ENCODE data around the gene ADAMTS7. TPM values are rescaled to one million over a fixed set of nuclear protein-coding genes. Genes with fewer than 3 reads are reported as not detected.
"Not testable (repeated sequence)": the region's sequence is repeated elsewhere in the genome, so short reads cannot be mapped to it uniquely, and the experiment has no call there.

Gene ADAMTS7
- total and polyA plus RNA-seq, 2 of the 13 experiments (the other 11 are each of a cell fraction or from before 2014, with no cell fraction given): 0.09 to 0.12 TPM

- ATAC-seq; H3K36me3 ChIP-seq (replicated peaks in 1 of 2; ENCODE audit: control insufficient read depth in 1 of 2, insufficient read depth in 2 of 2, low read length in 2 of 2); H3K4me2 ChIP-seq (ENCODE audit: low read depth, low read length); H3K9ac ChIP-seq (ENCODE audit: insufficient read depth, low read depth, low read length); DNase-seq (ENCODE audit: low spot score); H4K20me1 ChIP-seq (ENCODE audit: insufficient read depth, low read length); POLR2A ChIA-PET; BruUV-seq (replicated peaks); H3K4me1 ChIP-seq (ENCODE audit: insufficient read depth, low read length); H2AFZ ChIP-seq (ENCODE audit: low read length); H3K9me3 ChIP-seq (ENCODE audit: low read length); in situ Hi-C loops (cut with HindIII; ENCODE audit: extremely low pct_ligation_motif_present, low pct_unique_long_range_greater_than_20kb); H3K27me3 ChIP-seq (ENCODE audit: control insufficient read depth in 1 of 2, insufficient read depth in 2 of 2, low read length in 2 of 2); H3K4me3 ChIP-seq (replicated peaks in 1 of 3; ENCODE audit: insufficient read depth in 1 of 3, low read depth in 2 of 3, low read length in 3 of 3); FAIRE-seq; H3K27ac ChIP-seq (ENCODE audit: extremely low read length, insufficient read depth, low read length); intact Hi-C loops (cut with micrococcal nuclease; ENCODE audit: unreplicated experiment); CTCF ChIA-PET (ENCODE audit: low intra/inter-chr PET ratio, low total read pairs); H3K79me2 ChIP-seq (ENCODE audit: insufficient read depth, low read length): not testable (repeated sequence)
- no CpG with 5 or more reads among the region's 9 CpGs for WGBS (ENCODE audit: low lambda C conversion rate)
These were observed 31.3 kb downstream of the ADAMTS7 start for GRCh38 chr15:78779975-78780374.

DNA sequence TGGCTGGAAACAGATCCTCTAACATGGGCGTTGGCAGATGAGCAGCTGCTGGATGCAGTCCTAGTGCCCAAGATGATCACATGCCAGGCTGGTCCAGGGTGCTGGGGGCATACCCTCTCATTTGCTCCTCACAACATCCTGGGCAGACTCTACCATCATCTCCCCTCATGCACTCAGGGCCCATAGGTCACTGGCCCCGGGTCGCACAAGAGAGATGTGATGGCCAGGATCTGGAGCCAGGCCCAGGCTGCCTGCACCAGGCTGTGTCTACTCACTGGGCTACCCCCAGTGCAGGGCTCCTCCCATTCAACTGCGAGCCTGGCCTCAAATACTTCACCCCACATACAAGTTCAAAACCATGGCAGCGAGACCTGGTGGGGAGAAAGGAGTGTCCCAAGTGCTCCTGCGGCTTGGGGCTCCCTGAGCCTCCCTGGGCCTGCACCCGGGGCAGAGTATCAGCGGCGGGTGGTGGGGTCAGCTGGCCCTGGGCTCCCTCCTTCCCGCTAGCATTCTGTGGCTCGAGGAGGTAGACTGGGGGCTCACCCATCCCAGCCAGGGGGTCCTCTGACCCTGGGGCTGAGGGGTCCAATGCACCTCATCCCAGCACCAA, 32.0 kb downstream of the ADAMTS7 start:
- DNase-seq (ENCODE audit: low spot score); H3K9ac ChIP-seq (ENCODE audit: insufficient read depth, low read depth, low read length); POLR2A ChIA-PET; in situ Hi-C loops (cut with HindIII; ENCODE audit: extremely low pct_ligation_motif_present, low pct_unique_long_range_greater_than_20kb); intact Hi-C loops (cut with micrococcal nuclease; ENCODE audit: unreplicated experiment); H3K36me3 ChIP-seq (replicated peaks in 1 of 2; ENCODE audit: control insufficient read depth in 1 of 2, insufficient read depth in 2 of 2, low read length in 2 of 2); H3K79me2 ChIP-seq (ENCODE audit: insufficient read depth, low read length); H3K27ac ChIP-seq (ENCODE audit: extremely low read length, insufficient read depth, low read length); H2AFZ ChIP-seq (ENCODE audit: low read length); H3K27me3 ChIP-seq (ENCODE audit: control insufficient read depth in 1 of 2, insufficient read depth in 2 of 2, low read length in 2 of 2); CTCF ChIA-PET (ENCODE audit: low intra/inter-chr PET ratio, low total read pairs); BruUV-seq (replicated peaks); H3K9me3 ChIP-seq (ENCODE audit: low read length); ATAC-seq; H3K4me3 ChIP-seq (replicated peaks in 1 of 3; ENCODE audit: insufficient read depth in 1 of 3, low read depth in 2 of 3, low read length in 3 of 3); H4K20me1 ChIP-seq (ENCODE audit: insufficient read depth, low read length); FAIRE-seq; H3K4me1 ChIP-seq (ENCODE audit: insufficient read depth, low read length); H3K4me2 ChIP-seq (ENCODE audit: low read depth, low read length): not testable (repeated sequence)
- 50% methylated on average over 6 of the region's 11 CpGs for WGBS (ENCODE audit: low lambda C conversion rate)

DNA sequence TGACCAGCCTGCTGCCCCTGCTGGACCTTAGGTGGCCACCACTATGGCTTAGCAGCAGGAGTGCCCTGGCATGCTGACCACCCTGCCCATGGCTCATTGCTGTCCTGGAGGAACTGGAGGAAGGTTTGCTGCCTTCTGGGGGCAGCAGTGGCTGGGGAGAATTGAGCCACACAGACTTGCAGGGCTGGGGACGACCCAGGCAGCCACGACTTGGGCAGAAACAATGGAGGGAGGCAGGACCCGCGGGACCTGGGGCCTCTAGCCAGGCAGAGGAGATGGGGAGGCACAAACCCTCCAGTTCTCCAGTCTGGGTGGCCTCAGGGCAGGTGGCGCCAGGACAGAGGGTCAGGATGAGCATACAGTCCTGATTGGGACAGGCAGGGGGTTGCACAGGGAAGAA, 32.8 kb downstream of the ADAMTS7 start:
- ChIA-PET POLR2A (no interaction called here), CTCF (ENCODE audit: low intra/inter-chr PET ratio, low total read pairs) (no interaction called here)
- no peaks in the 10 kb centered on the region for H3K9me3 ChIP-seq (ENCODE audit: low read length)
- H3K4me1 ChIP-seq (ENCODE audit: insufficient read depth, low read length): no peaks in the 10 kb centered on the region
- FAIRE-seq (no peak), DNase-seq (ENCODE audit: low spot score) (no peak), ATAC-seq (no peak)
- WGBS (ENCODE audit: low lambda C conversion rate): 18% methylated on average over 5 of the region's 5 CpGs
- no peaks in the 10 kb centered on the region for H3K79me2 ChIP-seq (ENCODE audit: insufficient read depth, low read length)
- intact Hi-C loops (cut with micrococcal nuclease; ENCODE audit: unreplicated experiment): no loop called here
- in situ Hi-C loops (cut with HindIII; ENCODE audit: extremely low pct_ligation_motif_present, low pct_unique_long_range_greater_than_20kb): no loop called here
- H4K20me1 ChIP-seq (ENCODE audit: insufficient read depth, low read length): no peaks in the 10 kb centered on the region
- no peak overlapping the region for H3K27ac ChIP-seq (ENCODE audit: extremely low read length, insufficient read depth, low read length)
- H3K4me2 ChIP-seq (ENCODE audit: low read depth, low read length): no peak overlapping the region
- H3K36me3 ChIP-seq (replicated peaks in 1 of 2; ENCODE audit: control insufficient read depth in 1 of 2, insufficient read depth in 2 of 2, low read length in 2 of 2): no peaks in the 10 kb centered on the region
- no TSS peak for BruUV-seq (replicated peaks)
- H3K27me3 ChIP-seq (ENCODE audit: control insufficient read depth in 1 of 2, insufficient read depth in 2 of 2, low read length in 2 of 2): peaks cover 2 to 6% of the 10 kb centered on the region in 2 experiments; a peak in 3 of 5 replicates
- no peak overlapping the region for H3K9ac ChIP-seq (ENCODE audit: insufficient read depth, low read depth, low read length)
- no peak overlapping the region for H2AFZ ChIP-seq (ENCODE audit: low read length)
- H3K4me3 ChIP-seq (replicated peaks in 1 of 3; ENCODE audit: insufficient read depth in 1 of 3, low read depth in 2 of 3, low read length in 3 of 3): no peak overlapping the region
- TF ChIP-seq ZNF670 (CRISPR knock-in tag; IDR thresholded peaks at IDR 0.05; ENCODE audit: borderline replicate concordance) (no peak), ETV5 (CRISPR knock-in tag; IDR thresholded peaks at IDR 0.05; ENCODE audit: borderline replicate concordance) (no peak), ZMAT5 (CRISPR knock-in tag; IDR thresholded peaks at IDR 0.05; ENCODE audit: borderline replicate concordance, low read depth) (no peak), KDM5B (CRISPR knock-in tag; IDR thresholded peaks at IDR 0.05; ENCODE audit: borderline replicate concordance) (no peak), ZNF20 (CRISPR knock-in tag; IDR thresholded peaks at IDR 0.05) (no peak), ZBTB10 (CRISPR knock-in tag; IDR thresholded peaks at IDR 0.05; ENCODE audit: borderline replicate concordance) (no peak), ATF5 (CRISPR knock-in tag; IDR thresholded peaks at IDR 0.05; ENCODE audit: low read depth) (no peak), RFX1 (IDR thresholded peaks at IDR 0.05) (no peak)
